ENCODE results near the gene PRKCD.
A peak's percentile ranks its signal among the peaks of the same experiment; 100 is the strongest.
"Not testable (repeated sequence)": the region's sequence is repeated elsewhere in the genome, so short reads cannot be mapped to it uniquely, and the experiment has no call there.

PRKCD gene

GRCh38 chr3:53149006-53149690 is 11.9 kb upstream of the PRKCD start:
- H4K8ac ChIP-seq (ENCODE audit: low read depth, low read length) = no peak overlapping the region

DNA sequence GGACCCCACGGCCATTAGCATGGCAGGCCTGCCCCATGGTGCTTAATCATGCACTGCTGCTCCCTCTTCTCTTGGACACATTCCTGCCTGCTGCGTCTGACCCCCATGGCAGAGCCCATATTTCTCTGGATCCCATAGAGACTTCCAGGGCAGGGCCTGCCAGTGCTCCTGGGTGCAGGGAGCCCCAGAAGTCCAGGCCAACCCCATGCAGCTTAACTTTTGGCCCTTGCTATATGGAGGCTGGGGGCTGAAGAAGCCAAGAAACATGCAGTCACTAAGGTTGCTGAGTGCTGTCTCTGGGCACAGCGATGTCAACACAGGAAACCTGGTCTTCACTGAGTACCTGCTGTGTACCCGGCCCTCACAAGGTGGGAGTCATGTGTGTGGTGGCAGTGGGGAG is 11.3 kb upstream of the PRKCD start:
- peak overlapping the region; percentile 8 for H3K4ac ChIP-seq (ENCODE audit: low read length)
- H3K79me1 ChIP-seq (ENCODE audit: low read depth, low read length) = no peaks in the 10 kb centered on the region
- no peak overlapping the region for H2AFZ ChIP-seq (ENCODE audit: low read length)
- H3K27ac ChIP-seq (replicated peaks; ENCODE audit: low read length) = no peak overlapping the region
- H3K4me3 ChIP-seq (ENCODE audit: low read length in 2 of 2) = no peak overlapping the region
- H2BK12ac ChIP-seq (ENCODE audit: low read length) = no peak overlapping the region
- no peak overlapping the region for H4K8ac ChIP-seq (ENCODE audit: low read depth, low read length)
- H2BK120ac ChIP-seq (ENCODE audit: low read depth, low read length) = no peak overlapping the region
- H4K91ac ChIP-seq (ENCODE audit: low read depth, low read length, poor library complexity) = no peak overlapping the region
- peak overlapping the region; percentile 1 for H2BK5ac ChIP-seq (ENCODE audit: low read length)
- H3K14ac ChIP-seq (ENCODE audit: low read length) = peak overlapping the region; percentile 47
- peak overlapping the region; percentile 60 for H3K23ac ChIP-seq (ENCODE audit: low read depth, low read length, poor library complexity)
- peaks cover 2% of the 10 kb centered on the region in 2 donors for H3K4me1 ChIP-seq (ENCODE audit: control insufficient read depth in 2 of 2, insufficient read depth in 1 of 2, low read depth in 1 of 2, low read length in 2 of 2)
- no peaks in the 10 kb centered on the region for H3K36me3 ChIP-seq (replicated peaks in 1 of 2; ENCODE audit: control insufficient read depth in 2 of 2, insufficient read depth in 2 of 2, low read length in 2 of 2)
- H3K9me3 ChIP-seq (replicated peaks in 1 of 2; ENCODE audit: control insufficient read depth in 2 of 2, insufficient read depth in 1 of 2, low read depth in 1 of 2, low read length in 2 of 2) = no peaks in the 10 kb centered on the region
- WGBS, 2 donors (ENCODE audit: extremely low coverage in 2 of 2, insufficient read length in 2 of 2, insufficient replicate concordance in 1 of 2) = no CpG with 5 or more reads among the region's 4 CpGs
- no peak overlapping the region for H2AK5ac ChIP-seq (ENCODE audit: low read depth, low read length)
- no peak overlapping the region for H3K4me2 ChIP-seq (ENCODE audit: insufficient read depth, low read length, poor library complexity, severe bottlenecking)
- no peak for DNase-seq (ENCODE audit: low spot score)
- no peak overlapping the region for H3K9ac ChIP-seq (ENCODE audit: low read depth, low read length, poor library complexity)
- no peak overlapping the region for H2BK15ac ChIP-seq (ENCODE audit: low read length)
- no peak overlapping the region for H3K18ac ChIP-seq (ENCODE audit: low read length)
- peaks cover 0 to 88% (median 0%) of the 10 kb centered on the region in 3 experiments for H3K27me3 ChIP-seq (ENCODE audit: control insufficient read depth in 3 of 3, insufficient read depth in 3 of 3, low read depth in 1 of 3, low read length in 3 of 3)

More at GRCh38 chr3:53149006-53149690, 11.9 kb upstream of the PRKCD start:
- no peaks in the 10 kb centered on the region for H3K9me3 ChIP-seq (replicated peaks in 1 of 2; ENCODE audit: control insufficient read depth in 2 of 2, insufficient read depth in 1 of 2, low read depth in 1 of 2, low read length in 2 of 2)
- peak overlapping the region; percentile 8 for H3K4ac ChIP-seq (ENCODE audit: low read length)
- no peak overlapping the region for H3K4me3 ChIP-seq (ENCODE audit: low read length in 2 of 2)
- peak overlapping the region; percentile 47 for H3K14ac ChIP-seq (ENCODE audit: low read length)
- H2BK5ac ChIP-seq (ENCODE audit: low read length) = peak overlapping the region; percentile 1
- H4K91ac ChIP-seq (ENCODE audit: low read depth, low read length, poor library complexity) = no peak overlapping the region
- H3K36me3 ChIP-seq (replicated peaks in 1 of 2; ENCODE audit: control insufficient read depth in 2 of 2, insufficient read depth in 2 of 2, low read length in 2 of 2) = no peaks in the 10 kb centered on the region
- H2BK12ac ChIP-seq (ENCODE audit: low read length) = no peak overlapping the region
- WGBS, 2 donors (ENCODE audit: extremely low coverage in 2 of 2, insufficient read length in 2 of 2, insufficient replicate concordance in 1 of 2) = no CpG with 5 or more reads among the region's 13 CpGs
- H2AFZ ChIP-seq (ENCODE audit: low read length) = no peak overlapping the region
- no peak overlapping the region for H2BK120ac ChIP-seq (ENCODE audit: low read depth, low read length)
- H2AK5ac ChIP-seq (ENCODE audit: low read depth, low read length) = no peak overlapping the region
- H3K18ac ChIP-seq (ENCODE audit: low read length) = no peak overlapping the region
- H3K4me1 ChIP-seq (ENCODE audit: control insufficient read depth in 2 of 2, insufficient read depth in 1 of 2, low read depth in 1 of 2, low read length in 2 of 2) = peaks cover 2% of the 10 kb centered on the region in 2 donors
- H3K27ac ChIP-seq (replicated peaks; ENCODE audit: low read length) = no peak overlapping the region
- no peak overlapping the region for H3K9ac ChIP-seq (ENCODE audit: low read depth, low read length, poor library complexity)
- DNase-seq (ENCODE audit: low spot score) = no peak
- no peak overlapping the region for H3K4me2 ChIP-seq (ENCODE audit: insufficient read depth, low read length, poor library complexity, severe bottlenecking)
- H3K79me1 ChIP-seq (ENCODE audit: low read depth, low read length) = no peaks in the 10 kb centered on the region
- peak overlapping the region; percentile 60 for H3K23ac ChIP-seq (ENCODE audit: low read depth, low read length, poor library complexity)
- H2BK15ac ChIP-seq (ENCODE audit: low read length) = no peak overlapping the region
- peaks cover 0 to 85% (median 0%) of the 10 kb centered on the region in 3 experiments for H3K27me3 ChIP-seq (ENCODE audit: control insufficient read depth in 3 of 3, insufficient read depth in 3 of 3, low read depth in 1 of 3, low read length in 3 of 3)

DNA sequence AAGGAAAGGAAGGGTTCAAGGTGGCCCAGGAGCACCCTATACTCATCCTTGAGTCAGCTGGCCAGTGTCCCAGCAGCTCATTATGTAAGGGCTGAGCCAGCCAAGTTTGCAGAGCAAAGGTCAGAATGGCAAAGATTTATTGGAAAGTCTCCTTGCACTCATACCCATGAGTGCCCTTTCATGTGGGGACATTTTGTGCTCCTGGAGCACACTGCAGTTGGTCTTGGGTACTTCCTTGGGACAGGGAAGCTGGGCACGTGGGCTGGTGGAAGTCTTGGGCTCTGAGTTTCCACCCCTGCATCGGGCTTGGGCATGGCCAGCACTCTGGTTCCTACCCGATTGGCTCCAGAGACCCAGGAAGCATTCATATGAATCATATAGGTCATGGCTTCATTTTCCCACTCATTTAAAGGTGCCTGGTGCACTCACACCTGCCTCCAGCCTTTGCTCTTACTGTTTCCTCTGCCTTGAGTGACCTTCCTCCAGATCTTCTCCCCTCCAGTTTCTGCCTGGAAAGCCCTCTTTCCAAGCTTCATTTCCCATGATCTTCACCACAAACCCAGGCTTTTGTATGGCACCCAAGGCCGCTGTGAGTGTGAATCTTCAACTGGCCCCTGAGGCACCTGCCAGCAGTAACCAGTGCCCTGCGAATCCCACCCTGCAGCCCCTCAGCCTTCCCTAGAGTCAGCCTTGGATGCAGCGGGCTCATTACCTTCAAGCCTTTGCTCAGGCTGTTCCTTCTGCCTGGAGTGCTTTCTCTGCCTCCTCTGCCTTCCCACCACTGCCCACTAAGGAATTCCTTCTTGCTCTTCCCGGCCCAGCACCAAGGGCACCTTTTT is 10.5 kb upstream of the PRKCD start:
- H2BK15ac ChIP-seq (ENCODE audit: low read length) = no peak overlapping the region
- no peak overlapping the region for H3K23ac ChIP-seq (ENCODE audit: low read depth, low read length, poor library complexity)
- H3K18ac ChIP-seq (ENCODE audit: low read length) = no peak overlapping the region
- H2BK12ac ChIP-seq (ENCODE audit: low read length) = no peak overlapping the region
- no peak overlapping the region for H4K91ac ChIP-seq (ENCODE audit: low read depth, low read length, poor library complexity)
- peaks cover 0 to 92% (median 0%) of the 10 kb centered on the region in 3 experiments for H3K27me3 ChIP-seq (ENCODE audit: control insufficient read depth in 3 of 3, insufficient read depth in 3 of 3, low read depth in 1 of 3, low read length in 3 of 3)
- no peak overlapping the region for H3K4me3 ChIP-seq (ENCODE audit: low read length in 2 of 2)
- no peaks in the 10 kb centered on the region for H3K79me1 ChIP-seq (ENCODE audit: low read depth, low read length)
- H4K8ac ChIP-seq (ENCODE audit: low read depth, low read length) = no peak overlapping the region
- no peaks in the 10 kb centered on the region for H3K36me3 ChIP-seq (replicated peaks in 1 of 2; ENCODE audit: control insufficient read depth in 2 of 2, insufficient read depth in 2 of 2, low read length in 2 of 2)
- no peak overlapping the region for H2BK5ac ChIP-seq (ENCODE audit: low read length)
- H3K9ac ChIP-seq (ENCODE audit: low read depth, low read length, poor library complexity) = no peak overlapping the region
- no peak for DNase-seq (ENCODE audit: low spot score)
- no peak overlapping the region for H3K4me2 ChIP-seq (ENCODE audit: insufficient read depth, low read length, poor library complexity, severe bottlenecking)
- no peak overlapping the region for H3K27ac ChIP-seq (replicated peaks; ENCODE audit: low read length)
- H3K4me1 ChIP-seq (ENCODE audit: control insufficient read depth in 2 of 2, insufficient read depth in 1 of 2, low read depth in 1 of 2, low read length in 2 of 2) = peaks cover 0 to 2% of the 10 kb centered on the region in 2 donors
- H3K4ac ChIP-seq (ENCODE audit: low read length) = no peak overlapping the region
- H2AK5ac ChIP-seq (ENCODE audit: low read depth, low read length) = no peak overlapping the region
- no peaks in the 10 kb centered on the region for H3K9me3 ChIP-seq (replicated peaks in 1 of 2; ENCODE audit: control insufficient read depth in 2 of 2, insufficient read depth in 1 of 2, low read depth in 1 of 2, low read length in 2 of 2)
- no peak overlapping the region for H3K14ac ChIP-seq (ENCODE audit: low read length)
- no peak overlapping the region for H2BK120ac ChIP-seq (ENCODE audit: low read depth, low read length)
- no CpG with 5 or more reads among the region's 7 CpGs for WGBS, 2 donors (ENCODE audit: extremely low coverage in 2 of 2, insufficient read length in 2 of 2, insufficient replicate concordance in 1 of 2)
- H2AFZ ChIP-seq (ENCODE audit: low read length) = no peak overlapping the region

DNA sequence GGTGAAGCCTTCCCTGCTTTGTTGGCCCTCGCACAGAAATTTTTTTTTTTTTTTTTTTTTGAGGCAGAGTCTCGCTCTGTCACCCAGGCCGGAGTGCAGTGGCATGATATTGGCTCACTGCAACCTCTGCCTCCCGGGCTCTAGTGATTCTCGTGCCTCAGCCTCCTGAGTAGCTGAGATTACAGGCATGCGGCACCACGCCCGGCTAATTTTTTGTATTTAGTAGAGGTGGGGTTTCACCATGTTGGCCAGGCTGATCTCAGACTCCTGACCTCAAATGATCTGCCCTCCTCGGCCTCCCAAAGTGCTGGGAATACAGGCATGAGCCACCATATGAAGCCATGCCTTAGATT is 9.9 kb upstream of the PRKCD start:
- H3K9me3 ChIP-seq (replicated peaks in 1 of 2; ENCODE audit: control insufficient read depth in 2 of 2, insufficient read depth in 1 of 2, low read depth in 1 of 2, low read length in 2 of 2); H2BK12ac ChIP-seq (ENCODE audit: low read length); H3K14ac ChIP-seq (ENCODE audit: low read length); DNase-seq (ENCODE audit: low spot score); H2AK5ac ChIP-seq (ENCODE audit: low read depth, low read length); H3K79me1 ChIP-seq (ENCODE audit: low read depth, low read length); H4K91ac ChIP-seq (ENCODE audit: low read depth, low read length, poor library complexity); H3K27ac ChIP-seq (replicated peaks; ENCODE audit: low read length); H4K8ac ChIP-seq (ENCODE audit: low read depth, low read length); H3K4me2 ChIP-seq (ENCODE audit: insufficient read depth, low read length, poor library complexity, severe bottlenecking); H3K9ac ChIP-seq (ENCODE audit: low read depth, low read length, poor library complexity); H2BK5ac ChIP-seq (ENCODE audit: low read length); H2BK15ac ChIP-seq (ENCODE audit: low read length); H3K23ac ChIP-seq (ENCODE audit: low read depth, low read length, poor library complexity); H2BK120ac ChIP-seq (ENCODE audit: low read depth, low read length); H3K4me1 ChIP-seq (ENCODE audit: control insufficient read depth in 2 of 2, insufficient read depth in 1 of 2, low read depth in 1 of 2, low read length in 2 of 2); H3K36me3 ChIP-seq (replicated peaks in 1 of 2; ENCODE audit: control insufficient read depth in 2 of 2, insufficient read depth in 2 of 2, low read length in 2 of 2); H3K18ac ChIP-seq (ENCODE audit: low read length); H3K4ac ChIP-seq (ENCODE audit: low read length); H3K4me3 ChIP-seq (ENCODE audit: low read length in 2 of 2); H2AFZ ChIP-seq (ENCODE audit: low read length): not testable (repeated sequence)
- peaks cover 0 to 93% (median 0%) of the 10 kb centered on the region in 3 experiments for H3K27me3 ChIP-seq (ENCODE audit: control insufficient read depth in 3 of 3, insufficient read depth in 3 of 3, low read depth in 1 of 3, low read length in 3 of 3)
- WGBS, 2 donors (ENCODE audit: extremely low coverage in 2 of 2, insufficient read length in 2 of 2, insufficient replicate concordance in 1 of 2) = no CpG with 5 or more reads among the region's 9 CpGs
